GM19467 (cell line): ENCODE results near the gene STXBP2.

Experiments used
- ATAC-seq: cut with Tn5 transposase; IDR thresholded peaks from one replicate; pipeline ENCODE4 v1.9.1; 2021; ENCODE audit warnings: mild to moderate bottlenecking, moderate library complexity; ENCODE audit not compliant: unreplicated experiment

STXBP2 gene

GRCh38 chr19:7677669-7678311 is 40.9 kb downstream of the STXBP2 start:
- no peak for ATAC-seq

GRCh38 chr19:7678971-7679751 is 42.3 kb downstream of the STXBP2 start:
- ATAC-seq = no peak

GRCh38 chr19:7679771-7680605 is 43.1 kb downstream of the STXBP2 start:
- no peak for ATAC-seq

GRCh38 chr19:7680606-7681339 is 43.9 kb downstream of the STXBP2 start, which contains the start of gene TRAPPC5:
Gene TRAPPC5, plus strand, starts transcription at chr19:7680833. Its CDS starts 1,421 bp downstream, at chr19:7682254.
- ATAC-seq = peak; percentile 48

GRCh38 chr19:7681340-7682174 is 44.6 kb downstream of the STXBP2 start:
- ATAC-seq = no peak

GRCh38 chr19:7682175-7682855 is 45.4 kb downstream of the STXBP2 start:
- ATAC-seq = no peak

- no peak for ATAC-seq
These were observed 48.9 kb downstream of the STXBP2 start for GRCh38 chr19:7685546-7686445.

- no peak for ATAC-seq
These were observed 50.3 kb downstream of the STXBP2 start for GRCh38 chr19:7687177-7687576.

- ATAC-seq = no peak
These were observed 52.3 kb downstream of the STXBP2 start for GRCh38 chr19:7689165-7689564.

GRCh38 chr19:7690779-7691258 is 53.9 kb downstream of the STXBP2 start:
- no peak for ATAC-seq

GRCh38 chr19:7691497-7691896 is 54.6 kb downstream of the STXBP2 start:
- no peak for ATAC-seq

GRCh38 chr19:7692417-7693088 is 55.6 kb downstream of the STXBP2 start:
- ATAC-seq = no peak

GRCh38 chr19:7694499-7694898 is 57.6 kb downstream of the STXBP2 start:
- ATAC-seq = no peak
